ENCODE data around the gene PCDH1. TPM values are rescaled to one million over a fixed set of nuclear protein-coding genes. Genes with fewer than 3 reads are reported as not detected.

Gene PCDH1
- total RNA-seq, 1 experiment from 2014 or later: 0.45 TPM

GRCh38 chr5:141882594-141883183, 4.5 kb upstream of the PCDH1 start:
- no peak overlapping the region for H3K27ac ChIP-seq (ENCODE audit: low read depth, low read length, poor library complexity, severe bottlenecking)
- peaks cover 15% of the 10 kb centered on the region for H3K4me1 ChIP-seq (ENCODE audit: insufficient read depth, low read length, poor library complexity, severe bottlenecking)
- no peaks in the 10 kb centered on the region for H3K9me3 ChIP-seq (ENCODE audit: low read depth, low read length, poor library complexity, severe bottlenecking)
- ChIA-PET POLR2A (ENCODE audit: low non-redundant PET) (no interaction called here), CTCF (interaction anchor here (0.6 to 1.0 kb wide), 3 partner anchors 20 to 189 kb away, joined by 3 to 6 read pairs (median 4); no protein-coding TSS in a partner anchor)
- no peak for DNase-seq (ENCODE audit: low spot score)
- H3K4me3 ChIP-seq (ENCODE audit: low read depth, low read length, poor library complexity, severe bottlenecking): no peak overlapping the region
- H3K36me3 ChIP-seq (ENCODE audit: insufficient read depth, low read length, poor library complexity, severe bottlenecking): no peaks in the 10 kb centered on the region
- BruUV-seq (replicated peaks): no TSS peak
- intact Hi-C loops (cut with micrococcal nuclease; ENCODE audit: unreplicated experiment): loop anchor here (10.0 kb wide), 1 partner anchor 262 kb away; no protein-coding TSS in a partner anchor
- TF ChIP-seq, protein P1, sequence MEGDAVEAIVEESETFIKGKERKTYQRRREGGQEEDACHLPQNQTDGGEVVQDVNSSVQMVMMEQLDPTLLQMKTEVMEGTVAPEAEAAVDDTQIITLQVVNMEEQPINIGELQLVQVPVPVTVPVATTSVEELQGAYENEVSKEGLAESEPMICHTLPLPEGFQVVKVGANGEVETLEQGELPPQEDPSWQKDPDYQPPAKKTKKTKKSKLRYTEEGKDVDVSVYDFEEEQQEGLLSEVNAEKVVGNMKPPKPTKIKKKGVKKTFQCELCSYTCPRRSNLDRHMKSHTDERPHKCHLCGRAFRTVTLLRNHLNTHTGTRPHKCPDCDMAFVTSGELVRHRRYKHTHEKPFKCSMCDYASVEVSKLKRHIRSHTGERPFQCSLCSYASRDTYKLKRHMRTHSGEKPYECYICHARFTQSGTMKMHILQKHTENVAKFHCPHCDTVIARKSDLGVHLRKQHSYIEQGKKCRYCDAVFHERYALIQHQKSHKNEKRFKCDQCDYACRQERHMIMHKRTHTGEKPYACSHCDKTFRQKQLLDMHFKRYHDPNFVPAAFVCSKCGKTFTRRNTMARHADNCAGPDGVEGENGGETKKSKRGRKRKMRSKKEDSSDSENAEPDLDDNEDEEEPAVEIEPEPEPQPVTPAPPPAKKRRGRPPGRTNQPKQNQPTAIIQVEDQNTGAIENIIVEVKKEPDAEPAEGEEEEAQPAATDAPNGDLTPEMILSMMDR (conservative IDR thresholded peaks at IDR 0.05; ENCODE audit: low read depth, low read length): no peak
- no peak for TF ChIP-seq EZH2 (IDR thresholded peaks at IDR 0.05; ENCODE audit: borderline replicate concordance, low read depth, low read length, poor library complexity, severe bottlenecking)
- H3K27me3 ChIP-seq (replicated peaks; ENCODE audit: insufficient read depth, low read depth, low read length, poor library complexity): peaks cover 56% of the 10 kb centered on the region

GRCh38 chr5:141881886-141882285, 3.7 kb upstream of the PCDH1 start:
- peaks cover 17% of the 10 kb centered on the region for H3K4me1 ChIP-seq (ENCODE audit: insufficient read depth, low read length, poor library complexity, severe bottlenecking)
- CTCF ChIA-PET: no interaction called here
- H3K4me3 ChIP-seq (ENCODE audit: low read depth, low read length, poor library complexity, severe bottlenecking): no peak overlapping the region
- TF ChIP-seq, protein P1 (conservative IDR thresholded peaks at IDR 0.05; ENCODE audit: low read depth, low read length): no peak
- no peak for TF ChIP-seq EZH2 (IDR thresholded peaks at IDR 0.05; ENCODE audit: borderline replicate concordance, low read depth, low read length, poor library complexity, severe bottlenecking)
- intact Hi-C loops (cut with micrococcal nuclease; ENCODE audit: unreplicated experiment): loop anchor here (10.0 kb wide), 1 partner anchor 263 kb away; no protein-coding TSS in a partner anchor
- POLR2A ChIA-PET (ENCODE audit: low non-redundant PET): no interaction called here
- no peaks in the 10 kb centered on the region for H3K36me3 ChIP-seq (ENCODE audit: insufficient read depth, low read length, poor library complexity, severe bottlenecking)
- no peaks in the 10 kb centered on the region for H3K9me3 ChIP-seq (ENCODE audit: low read depth, low read length, poor library complexity, severe bottlenecking)
- BruUV-seq (replicated peaks): no TSS peak
- DNase-seq (ENCODE audit: low spot score): no peak
- peaks cover 64% of the 10 kb centered on the region for H3K27me3 ChIP-seq (replicated peaks; ENCODE audit: insufficient read depth, low read depth, low read length, poor library complexity)
- H3K27ac ChIP-seq (ENCODE audit: low read depth, low read length, poor library complexity, severe bottlenecking): no peak overlapping the region

DNA sequence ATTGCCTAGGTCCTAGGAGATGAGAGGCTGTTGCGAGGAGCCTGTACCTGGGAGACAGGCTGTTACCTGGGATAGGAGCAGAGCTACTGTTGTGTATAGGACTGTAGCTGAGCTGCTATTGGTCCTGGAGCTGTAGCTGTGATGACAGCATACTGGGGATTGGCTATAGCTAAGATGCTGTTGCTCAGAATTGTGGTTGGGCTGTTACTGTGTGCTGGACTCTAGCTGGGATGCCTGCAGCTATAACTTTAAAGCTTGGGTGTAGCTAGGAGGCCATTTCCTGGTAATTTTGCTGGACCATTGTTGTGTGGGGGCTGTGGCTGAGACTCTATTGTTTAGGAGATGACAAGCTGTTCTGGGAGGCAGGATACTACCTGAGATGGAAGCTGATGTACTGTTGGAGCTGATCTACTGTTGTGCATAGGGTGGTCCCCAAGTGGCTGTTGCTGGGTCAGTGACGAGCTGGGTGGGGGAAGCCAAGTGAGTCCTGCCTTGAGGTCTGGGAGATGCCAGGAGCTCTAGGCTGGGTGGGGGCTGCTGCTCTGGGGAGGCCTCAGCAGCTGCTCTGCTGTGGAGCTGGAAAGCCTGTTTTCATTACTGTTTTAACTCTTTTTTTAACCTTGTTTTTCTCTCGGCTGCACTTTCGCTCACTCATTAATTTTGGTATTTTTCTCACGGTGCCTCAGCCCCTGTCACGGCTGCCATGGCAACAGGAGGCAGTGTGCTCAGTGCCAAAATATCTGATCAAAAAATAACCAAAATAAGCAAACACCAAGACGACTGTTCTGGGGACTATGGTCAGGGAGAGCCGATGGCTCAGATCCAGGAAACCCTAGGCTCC, 3.0 kb upstream of the PCDH1 start:
- no TSS peak for BruUV-seq (replicated peaks)

More for the DNA sequence above, 3.0 kb upstream of the PCDH1 start:
- Histone ChIP-seq H3K27me3 (replicated peaks; ENCODE audit: insufficient read depth, low read depth, low read length, poor library complexity) (peaks cover 71% of the 10 kb centered on the region), H3K4me1 (ENCODE audit: insufficient read depth, low read length, poor library complexity, severe bottlenecking) (peaks cover 24% of the 10 kb centered on the region), H3K27ac (ENCODE audit: low read depth, low read length, poor library complexity, severe bottlenecking) (no peak overlapping the region), H3K9me3 (ENCODE audit: low read depth, low read length, poor library complexity, severe bottlenecking) (no peaks in the 10 kb centered on the region), H3K36me3 (ENCODE audit: insufficient read depth, low read length, poor library complexity, severe bottlenecking) (no peaks in the 10 kb centered on the region), H3K4me3 (ENCODE audit: low read depth, low read length, poor library complexity, severe bottlenecking) (no peak overlapping the region)
- CTCF ChIA-PET: interaction anchor here (2.9 to 3.7 kb wide), 2 partner anchors 185 to 217 kb away, joined by 13 to 14 read pairs; no protein-coding TSS in a partner anchor
- TF ChIP-seq, protein P1 (conservative IDR thresholded peaks at IDR 0.05; ENCODE audit: low read depth, low read length): no peak
- TF ChIP-seq EZH2 (IDR thresholded peaks at IDR 0.05; ENCODE audit: borderline replicate concordance, low read depth, low read length, poor library complexity, severe bottlenecking): no peak
- no peak for DNase-seq (ENCODE audit: low spot score)
- POLR2A ChIA-PET (ENCODE audit: low non-redundant PET): no interaction called here
- intact Hi-C loops (cut with micrococcal nuclease; ENCODE audit: unreplicated experiment): loop anchor here (10.0 kb wide), 1 partner anchor 264 kb away; no protein-coding TSS in a partner anchor

Measured in A673 (cell line).